ENCODE results near the gene ZXDC. TPM values are rescaled to one million over a fixed set of nuclear protein-coding genes. Genes with fewer than 3 reads are reported as not detected.

The ZXDC gene
- total RNA-seq, 4 donors from 2014 or later = 54.0 to 77.4 (median 68.0) TPM

GRCh38 chr3:126439346-126439967, 36.2 kb downstream of the ZXDC start:
- WGBS, 2 donors = 86 to 87% methylated on average over 15 of the region's 15 CpGs
- Histone ChIP-seq H3K4me3 (no peak overlapping the region), H3K27ac (no peak overlapping the region), H3K36me3 (peaks cover 0 to 78% (median 0%) of the 10 kb centered on the region in 3 donors), H3K9me3 (no peaks in the 10 kb centered on the region), H3K4me1 (no peaks in the 10 kb centered on the region), H3K27me3 (no peaks in the 10 kb centered on the region)
- DNase-seq (ENCODE audit: low spot score in 2 of 2) = no peak
- no peak for TF ChIP-seq EP300 (IDR thresholded peaks at IDR 0.05)
- no peak for TF ChIP-seq POLR2A (IDR thresholded peaks at IDR 0.05)
- no peak for TF ChIP-seq CTCF (IDR thresholded peaks at IDR 0.05)

- TF ChIP-seq CTCF (IDR thresholded peaks at IDR 0.05) (no peak), POLR2A (IDR thresholded peaks at IDR 0.05) (no peak), EP300 (IDR thresholded peaks at IDR 0.05) (no peak)
- 93 to 97% methylated on average over 10 of the region's 10 CpGs for WGBS, 2 donors
- Histone ChIP-seq H3K27me3 (no peaks in the 10 kb centered on the region), H3K27ac (no peak overlapping the region), H3K4me3 (no peak overlapping the region), H3K4me1 (no peaks in the 10 kb centered on the region), H3K9me3 (no peaks in the 10 kb centered on the region), H3K36me3 (peaks cover 0 to 79% (median 0%) of the 10 kb centered on the region in 3 donors)
- DNase-seq (ENCODE audit: low spot score in 2 of 2) = no peak
These were observed 36.9 kb downstream of the ZXDC start for GRCh38 chr3:126438746-126439145.

- TF ChIP-seq CTCF (IDR thresholded peaks at IDR 0.05) (no peak), POLR2A (IDR thresholded peaks at IDR 0.05) (no peak), EP300 (IDR thresholded peaks at IDR 0.05) (no peak)
- Histone ChIP-seq H3K36me3 (peaks cover 0 to 85% (median 0%) of the 10 kb centered on the region in 3 donors), H3K9me3 (no peaks in the 10 kb centered on the region), H3K27me3 (no peaks in the 10 kb centered on the region), H3K27ac (no peak overlapping the region), H3K4me3 (no peak overlapping the region), H3K4me1 (no peaks in the 10 kb centered on the region)
- WGBS, 2 donors = 87 to 90% methylated on average over 8 of the region's 8 CpGs
- DNase-seq (ENCODE audit: low spot score in 2 of 2) = no peak
These were observed 37.5 kb downstream of the ZXDC start for GRCh38 chr3:126438186-126438585.

GRCh38 chr3:126436826-126437717, 38.6 kb downstream of the ZXDC start:
- Histone ChIP-seq H3K27ac (no peak overlapping the region), H3K27me3 (no peaks in the 10 kb centered on the region), H3K4me3 (no peak overlapping the region), H3K9me3 (no peaks in the 10 kb centered on the region), H3K4me1 (no peaks in the 10 kb centered on the region), H3K36me3 (peaks cover 0 to 95% (median 0%) of the 10 kb centered on the region in 3 donors)
- 93 to 94% methylated on average over 18 of the region's 18 CpGs for WGBS, 2 donors
- DNase-seq (ENCODE audit: low spot score in 2 of 2) = no peak
- no peak for TF ChIP-seq POLR2A (IDR thresholded peaks at IDR 0.05)
- no peak for TF ChIP-seq EP300 (IDR thresholded peaks at IDR 0.05)
- TF ChIP-seq CTCF (IDR thresholded peaks at IDR 0.05) = no peak

Data from tibial nerve (tissue), 4 donors.